Neural crest cell (in vitro differentiated cells): ENCODE measurements around the gene VWA8. TPM values are rescaled to one million over a fixed set of nuclear protein-coding genes. Genes with fewer than 3 reads are reported as not detected.

Source experiments
- DNase-seq: peaks from one replicate; pipeline ENCODE4 v3.0.0; 2021; ENCODE audit warnings: low read depth, mixed read lengths, low spot score
- H3K27ac Mint-ChIP-seq: one replicate; pipeline ENCODE4 v1.8.0; 2021; ENCODE audit warnings: mild to moderate bottlenecking, mixed read lengths; ENCODE audit not compliant: unreplicated experiment
- H3K27me3 Mint-ChIP-seq: 2 replicates; pipeline ENCODE4 v1.8.0; 2021; ENCODE audit warnings: low read depth, mild to moderate bottlenecking, mixed read lengths
- H3K36me3 Mint-ChIP-seq: 2 replicates; pipeline ENCODE4 v1.8.0; 2021; ENCODE audit warnings: low read depth, mild to moderate bottlenecking, mixed read lengths
- H3K4me1 Mint-ChIP-seq: 2 replicates; pipeline ENCODE4 v1.8.0; 2021; ENCODE audit warnings: mixed read lengths
- H3K4me3 Mint-ChIP-seq: one replicate; pipeline ENCODE4 v1.8.0; 2021; ENCODE audit warnings: mild to moderate bottlenecking, mixed read lengths
- H3K9me3 Mint-ChIP-seq: 2 replicates; pipeline ENCODE4 v1.8.0; 2021; ENCODE audit warnings: mixed read lengths
- CTCF ChIP-seq: fragments of 200-600 bp; sonication (generic); conservative IDR thresholded peaks from 2 replicates; pipeline ENCODE4 v1.5.0; 2021; ENCODE audit warnings: antibody characterized with exemption, mild to moderate bottlenecking
- total RNA-seq: library from RNA; stranded (reverse); gene quantifications from 2 replicates; pipeline ENCODE4 v1.2.1, GENCODE V29; 2021

The VWA8 gene
- total RNA-seq, 1 donor from 2014 or later, result 19.5 TPM

- Mint-ChIP-seq H3K27me3 (no peaks in the 10 kb centered on the region), H3K4me1 (no peaks in the 10 kb centered on the region), H3K27ac (no peak overlapping the region), H3K9me3 (no peaks in the 10 kb centered on the region), H3K36me3 (no peaks in the 10 kb centered on the region), H3K4me3 (no peak overlapping the region)
- no peak for TF ChIP-seq CTCF
- no peak for DNase-seq
Measured at GRCh38 chr13:41974262-41974900, 13.5 kb upstream of the VWA8 start.

GRCh38 chr13:41973247-41973741 lies 12.4 kb upstream of the VWA8 start:
- no peak for DNase-seq
- no peak for TF ChIP-seq CTCF
- Mint-ChIP-seq H3K9me3 (no peaks in the 10 kb centered on the region), H3K27me3 (no peaks in the 10 kb centered on the region), H3K4me3 (no peak overlapping the region), H3K4me1 (no peaks in the 10 kb centered on the region), H3K36me3 (no peaks in the 10 kb centered on the region), H3K27ac (no peak overlapping the region)

GRCh38 chr13:41971848-41972247 lies 10.9 kb upstream of the VWA8 start:
- Mint-ChIP-seq H3K4me3 (no peak overlapping the region), H3K4me1 (no peaks in the 10 kb centered on the region), H3K27me3 (no peaks in the 10 kb centered on the region), H3K27ac (no peak overlapping the region), H3K36me3 (no peaks in the 10 kb centered on the region), H3K9me3 (no peaks in the 10 kb centered on the region)
- no peak for TF ChIP-seq CTCF
- DNase-seq, result no peak

GRCh38 chr13:41970918-41971317 lies 10.0 kb upstream of the VWA8 start:
- no peak for DNase-seq
- TF ChIP-seq CTCF, result no peak

GRCh38 chr13:41970022-41970421 lies 9.1 kb upstream of the VWA8 start:
- Mint-ChIP-seq H3K36me3 (no peaks in the 10 kb centered on the region), H3K9me3 (no peaks in the 10 kb centered on the region), H3K4me1 (no peaks in the 10 kb centered on the region), H3K27me3 (no peaks in the 10 kb centered on the region), H3K27ac (no peak overlapping the region), H3K4me3 (no peak overlapping the region)
- DNase-seq, result no peak
- no peak for TF ChIP-seq CTCF

More at GRCh38 chr13:41970918-41971317, 10.0 kb upstream of the VWA8 start:
- H3K4me3 Mint-ChIP-seq, result no peak overlapping the region
- no peaks in the 10 kb centered on the region for H3K36me3 Mint-ChIP-seq
- H3K9me3 Mint-ChIP-seq, result no peaks in the 10 kb centered on the region
- no peak overlapping the region for H3K27ac Mint-ChIP-seq
- no peaks in the 10 kb centered on the region for H3K27me3 Mint-ChIP-seq
- H3K4me1 Mint-ChIP-seq, result no peaks in the 10 kb centered on the region
